Testis (tissue), 3 donors: ENCODE measurements around the gene SLC17A9. TPM values are rescaled to one million over a fixed set of nuclear protein-coding genes. Genes with fewer than 3 reads are reported as not detected.

Experiments
- DNase-seq: peaks from one replicate; pipeline ENCODE4 v3.0.0-alpha.2; 2019
- H3K27ac ChIP-seq, 2 donors: fragments of 200-600 bp; sonication (generic); one replicate each; pipeline ENCODE4 v1.5.1; 2019
- H3K27me3 ChIP-seq: fragments of 200-600 bp; sonication (generic); one replicate; pipeline ENCODE4 v1.5.1; 2019
- H3K36me3 ChIP-seq: fragments of 200-600 bp; sonication (generic); one replicate; pipeline ENCODE4 v1.5.1; 2017; ENCODE audit warnings: low read depth; ENCODE audit errors: missing control alignments
- H3K4me1 ChIP-seq: fragments of 200-600 bp; sonication (generic); one replicate; pipeline ENCODE4 v1.5.1; 2019
- H3K4me3 ChIP-seq, 2 donors: fragments of 200-600 bp; sonication (generic); one replicate each; pipeline ENCODE4 v1.5.1; 2017 to 2019
- H3K9me3 ChIP-seq: fragments of 200-600 bp; sonication (generic); one replicate; pipeline ENCODE4 v1.5.1; 2017
- POLR2A ChIP-seq: fragments of 450-650 bp; IDR thresholded peaks from one replicate; pipeline ENCODE4 v1.6.1; 2017; ENCODE audit warnings: antibody characterized with exemption, mild to moderate bottlenecking, moderate library complexity
- WGBS, 2 donors: methylation state at CpG; one replicate each; pipeline ENCODE4 v1.1.5; 2018; 5-methylcytosine and 5-hydroxymethylcytosine counted together
- intact Hi-C: fragments of 100-400 bp; cut with DNase I; formaldehyde crosslinking; loops from one replicate; pipeline ENCODE4 v1.15.1; 2023; ENCODE audit warnings: low total_unique reads
- polyA plus RNA-seq: library from polyadenylated mRNA; stranded (reverse); fragments of 350-450 nt; fragmentation: Illumina TruSeq; extraction: RNeasy Lipid Tissue Mini Kit (QIAGEN cat#74804); gene quantifications from one replicate; pipeline ENCODE4 v1.2.3, GENCODE V29; 2014; ENCODE audit warnings: low read depth, low replicate concordance; ENCODE audit not compliant: insufficient read depth
- total RNA-seq, 2 donors: library from RNA; depleted of rRNA; stranded (reverse); fragments of >200 nt; gene quantifications; one replicate each; pipeline ENCODE4 v1.2.3, GENCODE V29; 2016
- TF ChIP-seq, protein P1 (sequence below), 3 experiments: fragments of 450-650 bp in 2 of 3; fragments of 200-600 bp in 1 of 3; sonication (generic) in 1 of 3; IDR thresholded peaks; one replicate each; pipeline ENCODE4 v1.5.1; 2016 to 2019; ENCODE audit warnings: antibody characterized with exemption in 3 of 3, mild to moderate bottlenecking in 2 of 3, moderate library complexity in 1 of 3

The SLC17A9 gene
- total and polyA plus RNA-seq, 3 donors from 2014 or later, result 2.1 to 3.2 (median 2.9) TPM

DNA sequence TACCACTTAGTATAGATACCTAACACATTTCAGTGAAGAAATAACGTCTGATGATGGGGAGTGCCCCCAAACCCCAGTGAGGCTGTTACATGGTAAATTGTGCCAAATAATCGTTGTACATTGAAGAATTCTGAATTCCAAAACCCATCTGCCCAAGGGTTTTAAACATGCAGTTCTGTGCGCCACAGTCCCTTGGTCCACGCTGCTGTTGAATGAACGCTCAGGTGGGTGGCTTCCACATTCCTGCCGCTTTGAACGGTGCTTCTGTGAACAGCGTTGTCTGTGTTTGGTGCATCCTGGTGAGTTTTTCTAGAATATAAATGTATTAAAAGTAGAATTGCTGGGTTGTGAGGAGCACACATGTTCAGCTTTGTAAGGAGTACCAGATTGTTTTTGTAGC is 11.6 kb upstream of the SLC17A9 start:
- DNase-seq, result no peak
- intact Hi-C loops, result no loop called here
- Histone ChIP-seq H3K4me3 (no peak overlapping the region), H3K36me3 (peaks cover 3% of the 10 kb centered on the region), H3K27me3 (no peaks in the 10 kb centered on the region), H3K4me1 (peaks cover 28% of the 10 kb centered on the region), H3K9me3 (no peaks in the 10 kb centered on the region), H3K27ac (no peak overlapping the region)
- 48 to 56% methylated on average over 8 of the region's 8 CpGs for WGBS, 2 donors
- TF ChIP-seq POLR2A, result no peak
- TF ChIP-seq, protein P1, sequence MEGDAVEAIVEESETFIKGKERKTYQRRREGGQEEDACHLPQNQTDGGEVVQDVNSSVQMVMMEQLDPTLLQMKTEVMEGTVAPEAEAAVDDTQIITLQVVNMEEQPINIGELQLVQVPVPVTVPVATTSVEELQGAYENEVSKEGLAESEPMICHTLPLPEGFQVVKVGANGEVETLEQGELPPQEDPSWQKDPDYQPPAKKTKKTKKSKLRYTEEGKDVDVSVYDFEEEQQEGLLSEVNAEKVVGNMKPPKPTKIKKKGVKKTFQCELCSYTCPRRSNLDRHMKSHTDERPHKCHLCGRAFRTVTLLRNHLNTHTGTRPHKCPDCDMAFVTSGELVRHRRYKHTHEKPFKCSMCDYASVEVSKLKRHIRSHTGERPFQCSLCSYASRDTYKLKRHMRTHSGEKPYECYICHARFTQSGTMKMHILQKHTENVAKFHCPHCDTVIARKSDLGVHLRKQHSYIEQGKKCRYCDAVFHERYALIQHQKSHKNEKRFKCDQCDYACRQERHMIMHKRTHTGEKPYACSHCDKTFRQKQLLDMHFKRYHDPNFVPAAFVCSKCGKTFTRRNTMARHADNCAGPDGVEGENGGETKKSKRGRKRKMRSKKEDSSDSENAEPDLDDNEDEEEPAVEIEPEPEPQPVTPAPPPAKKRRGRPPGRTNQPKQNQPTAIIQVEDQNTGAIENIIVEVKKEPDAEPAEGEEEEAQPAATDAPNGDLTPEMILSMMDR (IDR thresholded peaks at IDR 0.05), result no peak

DNA sequence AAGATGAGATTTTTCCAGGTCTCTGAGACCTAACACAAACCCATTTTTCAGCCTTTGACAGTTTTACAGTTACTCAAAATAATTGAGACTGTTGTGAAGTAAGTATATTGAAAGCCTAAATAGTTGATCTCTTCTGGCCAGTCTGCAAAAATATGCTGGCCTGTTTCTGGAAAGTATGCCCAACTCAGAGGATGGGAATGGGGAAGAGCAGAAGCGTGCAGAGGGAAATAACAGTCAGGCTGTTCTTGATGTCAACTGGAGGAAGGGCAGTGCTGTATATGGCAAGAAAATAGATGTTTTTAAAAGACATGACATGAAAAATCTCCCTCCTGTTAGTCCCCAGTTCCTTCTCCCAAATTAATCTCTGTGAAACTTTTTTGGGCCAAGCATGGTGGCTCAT is 10.7 kb upstream of the SLC17A9 start:
- H3K4me1 ChIP-seq, result peaks cover 20% of the 10 kb centered on the region
- no peak for DNase-seq
- no peaks in the 10 kb centered on the region for H3K27me3 ChIP-seq
- no peak overlapping the region for H3K27ac ChIP-seq
- intact Hi-C loops, result no loop called here
- no peak overlapping the region for H3K4me3 ChIP-seq
- no peak for TF ChIP-seq POLR2A
- TF ChIP-seq, protein P1 (IDR thresholded peaks at IDR 0.05), result no peak
- 85 to 94% methylated on average over 1 of the region's 1 CpG for WGBS, 2 donors
- H3K36me3 ChIP-seq, result peaks cover 3% of the 10 kb centered on the region
- no peaks in the 10 kb centered on the region for H3K9me3 ChIP-seq

DNA sequence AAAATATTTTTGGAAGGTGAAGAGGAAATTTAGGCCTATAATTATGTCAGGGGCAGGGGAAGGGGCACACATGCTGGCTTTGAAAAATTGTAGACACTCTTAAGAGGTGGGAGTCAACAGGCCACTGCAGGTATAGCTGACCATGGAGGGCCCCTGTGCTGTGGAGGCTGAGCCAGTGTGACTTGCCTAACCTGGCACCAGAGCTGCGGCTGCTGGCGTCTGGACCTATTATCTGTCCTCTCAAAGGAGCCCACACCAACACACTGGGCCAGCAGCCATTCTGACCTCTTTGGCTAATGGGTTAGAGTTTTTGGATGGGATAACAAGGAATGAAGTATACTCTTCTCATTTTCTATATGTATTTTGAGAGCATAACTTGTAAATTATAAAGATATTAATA is 10.1 kb upstream of the SLC17A9 start:
- H3K27me3 ChIP-seq, result no peaks in the 10 kb centered on the region
- DNase-seq, result no peak
- no peak overlapping the region for H3K4me3 ChIP-seq
- 65 to 76% methylated on average over 2 of the region's 2 CpGs for WGBS, 2 donors
- no peaks in the 10 kb centered on the region for H3K9me3 ChIP-seq
- no peak overlapping the region for H3K27ac ChIP-seq
- peaks cover 3% of the 10 kb centered on the region for H3K36me3 ChIP-seq
- no peak for TF ChIP-seq POLR2A
- TF ChIP-seq, protein P1 (IDR thresholded peaks at IDR 0.05), result no peak
- H3K4me1 ChIP-seq, result peaks cover 26% of the 10 kb centered on the region
- intact Hi-C loops, result no loop called here

DNA sequence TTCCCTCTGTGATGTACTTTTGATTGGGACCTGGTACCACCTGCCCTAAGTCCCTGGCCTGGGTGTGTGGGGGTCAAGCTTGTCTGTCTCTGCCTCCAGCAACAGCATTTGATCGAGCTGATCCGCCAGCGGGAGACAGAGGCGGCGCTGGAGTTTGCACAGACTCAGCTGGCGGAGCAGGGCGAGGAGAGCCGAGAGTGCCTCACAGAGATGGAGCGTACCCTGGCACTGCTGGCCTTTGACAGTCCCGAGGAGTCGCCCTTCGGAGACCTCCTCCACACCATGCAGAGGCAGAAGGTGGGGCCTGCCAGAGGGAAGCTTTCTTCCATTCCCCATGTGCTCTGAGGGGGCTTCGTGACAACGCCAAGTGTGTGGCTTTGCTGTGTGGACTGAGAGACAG is 9.1 kb upstream of the SLC17A9 start:
- H3K4me1 ChIP-seq, result peaks cover 31% of the 10 kb centered on the region
- no peak overlapping the region for H3K4me3 ChIP-seq
- no peak for TF ChIP-seq POLR2A
- TF ChIP-seq, protein P1 (IDR thresholded peaks at IDR 0.05), result no peak
- DNase-seq, result no peak
- H3K27me3 ChIP-seq, result no peaks in the 10 kb centered on the region
- 89 to 93% methylated on average over 14 of the region's 14 CpGs for WGBS, 2 donors
- intact Hi-C loops, result no loop called here
- H3K27ac ChIP-seq, result no peak overlapping the region
- H3K36me3 ChIP-seq, result peaks cover 3% of the 10 kb centered on the region
- H3K9me3 ChIP-seq, result no peaks in the 10 kb centered on the region

- Histone ChIP-seq H3K27ac (no peak overlapping the region), H3K27me3 (no peaks in the 10 kb centered on the region), H3K4me1 (peaks cover 27% of the 10 kb centered on the region), H3K36me3 (peaks cover 3% of the 10 kb centered on the region), H3K9me3 (no peaks in the 10 kb centered on the region), H3K4me3 (no peak overlapping the region)
- intact Hi-C loops, result no loop called here
- WGBS, 2 donors, result 91 to 95% methylated on average over 8 of the region's 8 CpGs
- TF ChIP-seq, protein P1 (IDR thresholded peaks at IDR 0.05), result no peak
- TF ChIP-seq POLR2A, result no peak
- no peak for DNase-seq
These were observed 8.3 kb upstream of the SLC17A9 start for GRCh38 chr20:62944184-62944583.
